ENCODE measurements around the gene DCAF6.
A peak's percentile ranks its signal among the peaks of the same experiment; 100 is the strongest.
"Not testable (repeated sequence)": the region's sequence is repeated elsewhere in the genome, so short reads cannot be mapped to it uniquely, and the experiment has no call there.

Gene DCAF6, protein sequence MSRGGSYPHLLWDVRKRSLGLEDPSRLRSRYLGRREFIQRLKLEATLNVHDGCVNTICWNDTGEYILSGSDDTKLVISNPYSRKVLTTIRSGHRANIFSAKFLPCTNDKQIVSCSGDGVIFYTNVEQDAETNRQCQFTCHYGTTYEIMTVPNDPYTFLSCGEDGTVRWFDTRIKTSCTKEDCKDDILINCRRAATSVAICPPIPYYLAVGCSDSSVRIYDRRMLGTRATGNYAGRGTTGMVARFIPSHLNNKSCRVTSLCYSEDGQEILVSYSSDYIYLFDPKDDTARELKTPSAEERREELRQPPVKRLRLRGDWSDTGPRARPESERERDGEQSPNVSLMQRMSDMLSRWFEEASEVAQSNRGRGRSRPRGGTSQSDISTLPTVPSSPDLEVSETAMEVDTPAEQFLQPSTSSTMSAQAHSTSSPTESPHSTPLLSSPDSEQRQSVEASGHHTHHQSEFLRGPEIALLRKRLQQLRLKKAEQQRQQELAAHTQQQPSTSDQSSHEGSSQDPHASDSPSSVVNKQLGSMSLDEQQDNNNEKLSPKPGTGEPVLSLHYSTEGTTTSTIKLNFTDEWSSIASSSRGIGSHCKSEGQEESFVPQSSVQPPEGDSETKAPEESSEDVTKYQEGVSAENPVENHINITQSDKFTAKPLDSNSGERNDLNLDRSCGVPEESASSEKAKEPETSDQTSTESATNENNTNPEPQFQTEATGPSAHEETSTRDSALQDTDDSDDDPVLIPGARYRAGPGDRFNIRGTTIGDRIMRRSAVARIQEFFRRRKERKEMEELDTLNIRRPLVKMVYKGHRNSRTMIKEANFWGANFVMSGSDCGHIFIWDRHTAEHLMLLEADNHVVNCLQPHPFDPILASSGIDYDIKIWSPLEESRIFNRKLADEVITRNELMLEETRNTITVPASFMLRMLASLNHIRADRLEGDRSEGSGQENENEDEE
- long read RNA-seq, transcript DCAF6-201 (19 exons, 3,186 nt): major isoform, 36 of 111 reads
- long read RNA-seq, transcript DCAF6-203 (20 exons, 3,302 nt): minor isoform, 18 of 111 reads
- long read RNA-seq, partial matches to known transcripts: 24 of 111 reads
- long read RNA-seq, other reads (novel, unspliced or antisense): 29 of 111 reads

GRCh38 chr1:167936068-167936929 is at the start of gene DCAF6:
DCAF6 (plus strand) TSS chr1:167936683; CDS start chr1:167936912, 229 bp downstream.
- peak within 1 kb of the TSS; percentile 83 for H3K4me3 ChIP-seq (replicated peaks; ENCODE audit: insufficient read depth, low read length)
- no peaks in the 10 kb centered on the region for H3K27me3 ChIP-seq (ENCODE audit: insufficient read depth, poor library complexity, severe bottlenecking)
- peak; percentile 94 to 97 for DNase-seq (ENCODE audit: low read depth in 1 of 2, low spot score in 1 of 2)
- H3K27ac ChIP-seq (replicated peaks): peak within 1 kb of the TSS; percentile 100
- TF ChIP-seq POLR2AphosphoS5 (IDR thresholded peaks at IDR 0.05; ENCODE audit: low read depth) (peak; percentile 75), CTCF (IDR thresholded peaks at IDR 0.05; ENCODE audit: insufficient read depth, low read length) (no peak)

DNA sequence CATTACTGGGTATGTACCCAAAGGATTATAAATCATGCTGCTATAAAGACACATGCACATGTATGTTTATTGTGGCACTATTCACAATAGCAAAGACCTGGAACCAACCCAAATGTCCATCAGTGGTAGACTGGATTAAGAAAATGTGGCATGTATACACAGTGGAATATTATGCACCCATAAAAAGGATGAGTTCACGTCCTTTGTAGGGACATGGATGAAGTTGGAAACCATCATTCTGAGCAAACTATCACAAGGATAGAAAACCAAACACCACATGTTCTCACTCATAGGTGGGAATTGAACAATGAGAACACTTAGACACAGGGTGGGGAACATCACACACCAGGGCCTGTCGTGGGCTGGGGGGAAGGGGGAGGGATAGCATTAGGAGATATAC is 49.3 kb upstream of the DCAF6 start:
- H3K27me3 ChIP-seq (ENCODE audit: insufficient read depth, poor library complexity, severe bottlenecking); H3K27ac ChIP-seq (replicated peaks); DNase-seq (ENCODE audit: low read depth in 1 of 2, low spot score in 1 of 2); H3K4me3 ChIP-seq (replicated peaks; ENCODE audit: insufficient read depth, low read length): not testable (repeated sequence)

DNA sequence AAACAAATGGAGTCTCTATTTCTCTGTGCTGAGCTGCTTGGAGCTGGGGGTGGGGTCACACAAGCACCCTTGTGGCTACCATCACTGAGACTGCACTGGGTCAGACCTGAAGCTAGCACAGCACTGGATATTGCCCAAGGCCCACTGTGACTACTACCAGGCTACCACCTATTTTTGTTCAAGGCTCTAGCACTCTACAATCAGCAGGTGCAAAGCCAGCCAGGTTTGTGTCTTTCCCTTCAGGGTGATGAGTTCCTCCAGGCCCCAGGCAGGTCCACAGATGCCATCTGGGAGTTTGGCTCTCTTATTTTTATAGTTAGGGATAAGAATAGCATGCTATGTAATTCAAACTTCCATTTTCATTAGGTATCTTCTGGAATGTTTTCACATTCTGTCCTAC is 46.1 kb upstream of the DCAF6 start:
- no peak for DNase-seq (ENCODE audit: low read depth in 1 of 2, low spot score in 1 of 2)
- Histone ChIP-seq H3K27me3 (ENCODE audit: insufficient read depth, poor library complexity, severe bottlenecking) (no peaks in the 10 kb centered on the region), H3K27ac (replicated peaks) (no peak overlapping the region), H3K4me3 (replicated peaks; ENCODE audit: insufficient read depth, low read length) (no peak overlapping the region)
- no peak for TF ChIP-seq CTCF (IDR thresholded peaks at IDR 0.05; ENCODE audit: insufficient read depth, low read length)
- TF ChIP-seq GABPA (IDR thresholded peaks at IDR 0.05; ENCODE audit: low read depth): no peak
- TF ChIP-seq SPI1 (IDR thresholded peaks at IDR 0.05; ENCODE audit: borderline replicate concordance, low read depth): no peak
- no peak for TF ChIP-seq POLR2AphosphoS5 (IDR thresholded peaks at IDR 0.05; ENCODE audit: low read depth)
- TF ChIP-seq REST (IDR thresholded peaks at IDR 0.05; ENCODE audit: insufficient replicate concordance, low read depth): no peak

DNA sequence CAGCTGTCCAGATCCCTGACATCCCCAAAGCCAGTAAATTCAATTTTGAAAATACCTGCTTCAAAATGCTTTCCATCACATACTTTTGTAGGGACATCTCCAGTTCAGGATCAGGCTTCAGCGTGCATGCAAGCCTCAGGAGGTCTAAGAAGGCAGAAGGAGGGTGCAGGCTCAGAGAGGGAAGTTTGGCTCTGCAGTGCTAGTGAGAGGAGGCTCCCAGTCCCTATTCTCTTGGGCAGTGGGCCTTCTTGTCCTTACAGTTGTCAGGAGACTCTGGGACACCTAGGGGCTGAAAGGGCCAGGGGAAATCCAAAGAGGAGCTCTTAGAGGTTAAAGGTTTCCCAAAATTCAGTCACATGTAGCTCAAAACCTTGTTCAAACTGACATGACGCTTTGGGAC is 42.7 kb upstream of the DCAF6 start:
- TF ChIP-seq SPI1 (IDR thresholded peaks at IDR 0.05; ENCODE audit: borderline replicate concordance, low read depth) (no peak), POLR2AphosphoS5 (IDR thresholded peaks at IDR 0.05; ENCODE audit: low read depth) (no peak), GABPA (IDR thresholded peaks at IDR 0.05; ENCODE audit: low read depth) (no peak), CTCF (IDR thresholded peaks at IDR 0.05; ENCODE audit: insufficient read depth, low read length) (no peak), REST (IDR thresholded peaks at IDR 0.05; ENCODE audit: insufficient replicate concordance, low read depth) (no peak)
- peak overlapping the region; percentile 20 for H3K27ac ChIP-seq (replicated peaks)
- DNase-seq (ENCODE audit: low read depth in 1 of 2, low spot score in 1 of 2): peak in 1 of 2 experiments; percentile 51
- H3K4me3 ChIP-seq (replicated peaks; ENCODE audit: insufficient read depth, low read length): no peak overlapping the region
- no peaks in the 10 kb centered on the region for H3K27me3 ChIP-seq (ENCODE audit: insufficient read depth, poor library complexity, severe bottlenecking)
